SKM-1 (cell line): ENCODE results near the gene ORAI3.

Experiments used
- DNase-seq: peaks from one replicate; lab custom pipeline; 2025; ENCODE audit not compliant: unreplicated experiment; lab: John Stamatoyannopoulos, UW

Gene ORAI3

GRCh38 chr16:30948667-30949649 lies at the start of gene ORAI3:
Gene ORAI3 (plus strand): TSS chr16:30949068. CDS start chr16:30949290, 222 bp downstream.
- DNase-seq, result peak; percentile 69

- DNase-seq, result no peak
Measured at GRCh38 chr16:30899794-30900193, 49.1 kb upstream of the ORAI3 start.

DNA sequence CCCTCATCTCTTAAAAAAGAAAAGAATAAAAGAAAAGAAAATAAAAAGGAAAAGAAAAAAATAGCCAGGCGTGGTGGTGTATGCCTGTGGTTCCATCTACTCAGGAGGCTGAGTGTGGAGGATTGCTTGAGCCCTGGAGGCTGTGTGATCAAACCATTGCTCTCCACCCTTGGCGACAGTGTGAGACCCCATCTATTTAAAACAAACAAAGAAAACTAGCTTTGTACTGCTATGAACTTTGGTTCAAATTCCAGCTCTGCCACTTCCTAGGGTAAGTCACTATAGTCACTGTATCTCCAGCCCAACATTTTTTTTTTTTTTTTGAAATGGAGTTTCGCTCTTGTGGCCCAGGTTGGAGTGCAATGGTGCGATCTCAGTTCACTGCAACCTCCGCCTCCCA lies 48.3 kb upstream of the ORAI3 start:
- no peak for DNase-seq

DNA sequence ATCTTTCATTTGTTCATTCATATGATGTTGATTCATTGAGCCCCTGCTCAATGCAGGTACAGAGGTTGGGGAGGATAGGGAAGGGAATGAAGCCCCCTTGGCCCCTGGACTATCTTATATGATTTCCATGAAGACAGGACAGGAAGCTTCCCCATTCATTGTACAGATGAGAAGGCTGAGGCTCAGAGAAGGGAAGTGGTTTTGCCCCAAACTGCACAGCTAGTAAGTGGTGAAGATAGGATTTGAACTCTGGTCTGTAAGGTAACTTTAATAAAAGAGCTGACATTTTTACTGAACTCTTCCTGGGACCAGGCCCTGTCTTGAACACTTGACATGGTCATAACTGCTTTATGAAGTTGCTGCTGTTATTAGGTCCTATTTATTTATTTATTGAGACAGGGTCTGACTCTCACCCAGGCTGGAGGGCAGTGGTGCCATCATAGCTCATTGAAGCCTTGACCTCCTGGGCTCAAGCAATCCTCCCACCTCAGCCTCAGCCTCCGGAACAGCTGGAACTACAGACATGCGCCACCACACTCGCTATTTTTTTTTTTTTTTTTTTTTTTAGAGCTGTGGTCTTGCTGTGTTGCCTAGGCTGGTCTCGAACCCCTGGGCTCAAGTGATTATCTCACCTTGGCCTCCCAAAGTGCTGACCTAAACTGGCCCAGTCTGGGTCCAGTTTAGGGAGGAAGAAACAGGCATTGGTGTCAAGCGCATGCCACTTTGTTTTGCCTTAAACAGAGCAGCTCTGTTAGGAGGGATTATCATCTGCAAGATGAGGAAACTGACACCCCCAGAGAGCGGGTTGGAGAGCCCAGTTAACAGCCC lies 47.5 kb upstream of the ORAI3 start:
- DNase-seq, result no peak

DNA sequence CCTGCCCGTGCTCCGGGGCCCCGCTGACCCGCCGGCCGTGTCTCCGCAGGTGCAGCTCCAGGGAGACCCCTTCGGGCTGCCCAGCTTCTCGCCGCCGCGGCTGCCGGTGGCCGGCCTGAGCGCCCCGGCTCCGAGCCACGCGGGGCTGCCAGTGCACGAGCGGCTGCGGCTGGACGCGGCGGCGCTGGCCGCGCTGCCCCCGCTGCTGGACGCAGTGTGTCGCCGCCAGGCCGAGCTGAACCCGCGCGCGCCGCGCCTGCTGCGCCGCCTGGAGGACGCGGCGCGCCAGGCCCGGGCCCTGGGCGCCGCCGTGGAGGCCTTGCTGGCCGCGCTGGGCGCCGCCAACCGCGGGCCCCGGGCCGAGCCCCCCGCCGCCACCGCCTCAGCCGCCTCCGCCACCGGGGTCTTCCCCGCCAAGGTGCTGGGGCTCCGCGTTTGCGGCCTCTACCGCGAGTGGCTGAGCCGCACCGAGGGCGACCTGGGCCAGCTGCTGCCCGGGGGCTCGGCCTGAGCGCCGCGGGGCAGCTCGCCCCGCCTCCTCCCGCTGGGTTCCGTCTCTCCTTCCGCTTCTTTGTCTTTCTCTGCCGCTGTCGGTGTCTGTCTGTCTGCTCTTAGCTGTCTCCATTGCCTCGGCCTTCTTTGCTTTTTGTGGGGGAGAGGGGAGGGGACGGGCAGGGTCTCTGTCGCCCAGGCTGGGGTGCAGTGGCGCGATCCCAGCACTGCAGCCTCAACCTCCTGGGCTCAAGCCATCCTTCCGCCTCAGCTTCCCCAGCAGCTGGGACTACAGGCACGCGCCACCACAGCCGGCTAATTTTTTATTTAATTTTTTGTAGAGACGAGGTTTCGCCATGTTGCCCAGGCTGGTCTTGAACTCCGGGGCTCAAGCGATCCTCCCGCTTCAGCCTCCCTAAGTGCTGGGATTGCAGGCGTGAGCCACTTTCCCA lies 46.6 kb upstream of the ORAI3 start:
- no peak for DNase-seq

DNA sequence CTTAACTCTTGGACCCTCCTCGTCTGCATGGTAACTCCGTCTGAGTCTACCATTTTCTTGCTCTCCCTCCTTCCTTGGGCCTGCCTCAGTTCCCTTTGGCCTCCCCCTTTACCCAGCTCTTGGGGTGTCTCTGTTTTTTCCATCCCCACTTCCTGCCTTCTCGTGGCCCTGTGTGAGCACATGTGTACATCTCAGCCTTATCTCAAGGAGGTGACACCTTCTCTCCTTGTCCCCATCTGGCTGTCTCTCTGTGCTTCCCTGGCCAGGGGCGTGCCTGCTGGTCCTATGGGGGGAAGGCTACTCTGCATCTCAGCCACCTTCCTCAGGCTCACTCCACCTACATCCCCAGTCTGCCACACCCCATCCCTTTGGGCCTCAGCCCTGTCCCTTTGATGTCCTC lies 45.9 kb upstream of the ORAI3 start:
- DNase-seq, result no peak

GRCh38 chr16:30903596-30903995 lies 45.3 kb upstream of the ORAI3 start:
- DNase-seq, result peak; percentile 97

- DNase-seq, result peak; percentile 52
Measured at GRCh38 chr16:30904114-30904780, 44.6 kb upstream of the ORAI3 start.

GRCh38 chr16:30907064-30907463 lies 41.8 kb upstream of the ORAI3 start:
- no peak for DNase-seq

DNA sequence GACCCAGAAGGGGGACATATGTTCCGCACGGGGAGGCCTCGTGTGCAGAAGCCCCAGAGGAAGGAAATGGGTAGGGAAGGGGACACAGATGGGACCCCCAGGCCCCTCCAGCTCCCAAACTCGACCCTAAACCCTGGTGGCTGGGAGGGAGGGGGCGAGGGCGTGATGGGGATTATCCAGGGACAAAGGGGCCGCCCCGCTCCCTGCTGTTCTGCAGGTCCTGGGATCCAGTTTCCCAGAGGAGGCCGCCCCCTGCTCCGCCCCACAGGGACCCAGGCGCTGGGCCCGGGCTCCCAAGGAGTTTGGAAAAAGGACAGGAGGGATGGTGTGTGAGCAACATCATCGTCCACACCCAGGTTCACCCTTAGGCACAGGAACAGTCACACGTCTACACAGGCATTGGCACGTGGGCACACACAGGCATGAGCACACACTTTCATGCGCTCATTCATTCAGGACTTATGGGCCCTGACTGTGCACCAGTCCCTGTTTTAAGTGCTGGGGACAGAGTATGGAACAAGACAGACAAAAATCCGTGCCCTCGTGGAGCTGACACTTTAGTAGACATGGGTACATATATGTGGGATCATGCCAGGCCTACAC lies 38.3 kb upstream of the ORAI3 start:
- no peak for DNase-seq

GRCh38 chr16:30912794-30913412 lies 36.0 kb upstream of the ORAI3 start:
- DNase-seq, result no peak

DNA sequence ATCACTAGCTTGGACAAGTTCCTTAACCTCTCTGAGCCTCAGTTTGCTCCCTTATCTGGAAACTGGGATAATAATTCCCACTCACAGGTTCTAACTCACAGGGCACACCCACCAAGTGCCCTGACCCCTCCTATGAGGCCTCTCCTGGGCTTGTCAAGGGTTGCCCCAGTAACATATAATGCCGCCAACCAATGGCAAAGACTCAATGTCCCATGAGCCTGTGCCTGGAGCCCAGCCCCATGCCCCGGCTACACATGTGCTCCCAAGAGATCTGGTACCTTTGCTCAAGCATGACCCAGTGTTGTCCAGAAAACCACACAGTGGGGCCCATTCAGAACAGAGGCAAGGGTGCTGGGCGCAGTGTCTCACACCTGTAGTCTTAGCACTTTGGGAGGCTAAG lies 34.0 kb upstream of the ORAI3 start:
- no peak for DNase-seq

GRCh38 chr16:30918614-30919013 lies 30.3 kb upstream of the ORAI3 start:
- DNase-seq, result no peak

GRCh38 chr16:30920891-30921290 lies 28.0 kb upstream of the ORAI3 start:
- DNase-seq, result no peak

GRCh38 chr16:30921459-30921747 lies 27.5 kb upstream of the ORAI3 start:
- no peak for DNase-seq

DNA sequence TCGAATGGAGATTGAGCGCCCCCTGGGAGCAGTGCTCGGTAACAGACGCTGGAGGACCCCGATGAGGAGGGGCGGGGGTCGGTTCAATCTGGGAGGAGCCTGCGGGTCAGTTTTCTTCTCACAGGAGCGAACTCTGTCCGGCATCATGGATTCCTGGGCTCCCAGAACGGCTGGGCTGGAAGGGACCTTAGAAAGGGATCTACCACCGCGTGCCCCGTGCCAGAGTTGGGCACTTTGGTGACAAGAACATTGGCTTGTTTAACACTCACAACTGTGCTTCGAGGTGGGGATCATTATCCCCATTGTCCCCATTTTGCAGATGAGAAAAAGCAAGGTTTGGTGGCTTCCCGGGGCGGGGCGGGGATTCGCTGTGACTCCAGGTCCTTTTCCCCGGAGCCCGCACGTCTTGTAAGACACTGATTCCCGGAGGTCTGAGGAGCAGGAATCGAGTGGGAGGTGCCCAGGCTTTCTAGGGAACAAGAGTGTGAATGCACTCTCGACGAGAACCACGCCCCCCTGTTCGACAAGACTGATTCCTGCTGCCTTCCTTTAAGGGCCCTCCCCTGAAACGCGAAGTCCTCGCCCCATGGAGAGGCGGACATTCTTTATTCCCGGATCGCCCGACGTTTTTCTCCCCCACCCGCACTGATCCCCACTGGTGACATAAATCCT lies 27.0 kb upstream of the ORAI3 start:
- peak; percentile 78 for DNase-seq

DNA sequence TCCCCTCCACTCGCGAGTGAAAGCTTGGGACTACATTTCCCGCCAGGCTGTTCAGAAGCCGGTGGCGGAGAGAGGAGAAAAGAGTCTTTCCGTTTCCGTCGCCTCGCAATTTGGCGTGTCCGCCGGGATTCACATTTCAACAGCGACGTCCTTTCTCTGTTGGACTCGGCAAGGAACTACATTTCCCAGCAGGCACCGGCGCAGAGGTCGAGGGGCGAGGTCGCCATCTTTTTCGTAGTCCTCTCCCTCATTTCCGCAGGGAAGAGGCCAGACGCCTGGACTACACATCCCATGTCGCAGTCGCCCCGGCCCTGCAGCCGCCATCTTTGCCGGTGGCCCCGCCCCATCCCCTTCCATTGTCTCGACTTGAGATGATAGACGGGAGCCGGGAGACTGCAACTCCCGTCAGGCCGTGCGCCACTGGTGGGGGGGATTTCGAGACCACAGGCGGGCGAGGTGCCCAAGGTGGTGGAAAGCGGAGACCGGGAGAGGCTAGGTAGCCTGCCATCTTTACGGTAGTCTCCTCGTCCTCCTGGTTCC lies 26.4 kb upstream of the ORAI3 start:
- peak; percentile 99 for DNase-seq

DNA sequence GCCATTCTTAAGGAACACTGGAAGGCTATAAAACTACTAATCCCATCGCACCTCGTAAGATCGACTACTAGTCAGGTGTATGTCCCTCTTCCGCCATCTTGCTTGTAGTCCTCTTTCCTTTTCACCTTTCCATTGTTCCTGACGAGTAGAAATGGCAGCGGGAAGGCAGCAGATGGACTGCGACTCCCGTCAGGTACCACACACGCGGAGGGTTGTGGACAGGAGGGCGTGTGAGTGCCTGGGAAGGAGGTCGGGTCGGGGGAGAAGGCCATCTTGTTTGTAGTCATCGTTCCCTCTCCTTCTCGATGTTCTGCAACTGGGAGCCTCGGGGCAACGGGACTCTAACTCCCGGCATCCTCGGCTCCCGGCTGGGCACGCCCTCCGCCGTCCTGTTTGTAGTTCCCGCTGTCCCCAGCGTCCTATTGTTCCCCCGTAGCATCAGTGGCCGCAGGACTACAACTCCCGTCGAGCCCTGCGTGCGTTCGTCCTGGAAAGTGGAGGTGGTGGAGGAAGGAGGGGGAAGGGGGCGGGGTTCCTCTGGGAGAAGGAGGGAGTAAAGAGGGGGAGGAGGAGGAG lies 25.8 kb upstream of the ORAI3 start:
- peak; percentile 99 for DNase-seq
